ENCODE measurements around the gene VPS39.

GRCh38 chr15:42129364-42129763 lies 78.7 kb downstream of the VPS39 start:
- no peak for TF ChIP-seq CTCF (IDR thresholded peaks at IDR 0.05)
- TF ChIP-seq POLR2A (IDR thresholded peaks at IDR 0.05) = no peak
- TF ChIP-seq EP300 (IDR thresholded peaks at IDR 0.05; ENCODE audit: low read depth) = no peak
